PFSK-1 (cell line): ENCODE measurements around the gene ABCC4.

Experiments
- FOXP2 ChIP-seq: optimal IDR thresholded peaks from 2 replicates; pipeline ENCODE3; 2011; ENCODE audit warnings: borderline replicate concordance, control low read depth, inconsistent platforms; ENCODE audit not compliant: insufficient read depth; ENCODE audit errors: extremely low read length, extremely low read depth
- POLR2AphosphoS5 ChIP-seq: IDR thresholded peaks from 2 replicates; pipeline ENCODE4 v1.6.1; 2012; ENCODE audit warnings: low read depth, mild to moderate bottlenecking, control low read depth, low read length, moderate library complexity
- SIN3A ChIP-seq: IDR thresholded peaks from 2 replicates; pipeline ENCODE4 v1.6.1; 2012; ENCODE audit warnings: mild to moderate bottlenecking, low read length, moderate library complexity, borderline replicate concordance; ENCODE audit not compliant: insufficient read depth
- TAF1 ChIP-seq: IDR thresholded peaks from 2 replicates; pipeline ENCODE4 v1.6.1; 2012; ENCODE audit warnings: low read length, control low read depth, borderline replicate concordance; ENCODE audit not compliant: insufficient read depth
- TF ChIP-seq, protein P1 (sequence below), 2 experiments: IDR thresholded peaks; 2 replicates each; pipeline versions ENCODE4 v1.6.1 to v1.8.0; 2011 to 2012; ENCODE audit warnings: low read depth in 2 of 2, low read length in 2 of 2, control low read depth in 1 of 2, inconsistent platforms in 1 of 2, mild to moderate bottlenecking in 1 of 2, moderate library complexity in 1 of 2; ENCODE audit not compliant: insufficient read depth in 1 of 2

The ABCC4 gene

DNA sequence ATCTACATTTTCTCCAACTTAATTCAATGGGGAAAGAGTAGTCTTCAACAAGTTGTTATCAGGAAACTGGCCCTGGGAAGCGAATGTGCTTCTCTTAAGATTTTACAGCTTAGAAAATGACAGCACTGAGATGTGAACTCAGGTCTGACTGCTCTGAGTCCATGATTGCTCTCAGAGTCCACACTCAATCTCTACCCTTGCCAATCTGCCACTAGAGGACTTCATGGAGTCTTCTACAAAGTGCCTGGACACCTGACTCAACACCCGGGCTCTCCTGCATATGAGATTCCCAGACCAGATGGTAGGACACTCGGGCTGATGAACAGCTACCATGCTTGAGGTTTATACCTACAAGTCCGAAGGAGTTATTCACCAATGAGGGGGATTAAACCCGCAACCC, 74.8 kb downstream of the ABCC4 start:
- TF ChIP-seq TAF1 (no peak), SIN3A (no peak), POLR2AphosphoS5 (no peak), FOXP2 (no peak)
- TF ChIP-seq, protein P1, sequence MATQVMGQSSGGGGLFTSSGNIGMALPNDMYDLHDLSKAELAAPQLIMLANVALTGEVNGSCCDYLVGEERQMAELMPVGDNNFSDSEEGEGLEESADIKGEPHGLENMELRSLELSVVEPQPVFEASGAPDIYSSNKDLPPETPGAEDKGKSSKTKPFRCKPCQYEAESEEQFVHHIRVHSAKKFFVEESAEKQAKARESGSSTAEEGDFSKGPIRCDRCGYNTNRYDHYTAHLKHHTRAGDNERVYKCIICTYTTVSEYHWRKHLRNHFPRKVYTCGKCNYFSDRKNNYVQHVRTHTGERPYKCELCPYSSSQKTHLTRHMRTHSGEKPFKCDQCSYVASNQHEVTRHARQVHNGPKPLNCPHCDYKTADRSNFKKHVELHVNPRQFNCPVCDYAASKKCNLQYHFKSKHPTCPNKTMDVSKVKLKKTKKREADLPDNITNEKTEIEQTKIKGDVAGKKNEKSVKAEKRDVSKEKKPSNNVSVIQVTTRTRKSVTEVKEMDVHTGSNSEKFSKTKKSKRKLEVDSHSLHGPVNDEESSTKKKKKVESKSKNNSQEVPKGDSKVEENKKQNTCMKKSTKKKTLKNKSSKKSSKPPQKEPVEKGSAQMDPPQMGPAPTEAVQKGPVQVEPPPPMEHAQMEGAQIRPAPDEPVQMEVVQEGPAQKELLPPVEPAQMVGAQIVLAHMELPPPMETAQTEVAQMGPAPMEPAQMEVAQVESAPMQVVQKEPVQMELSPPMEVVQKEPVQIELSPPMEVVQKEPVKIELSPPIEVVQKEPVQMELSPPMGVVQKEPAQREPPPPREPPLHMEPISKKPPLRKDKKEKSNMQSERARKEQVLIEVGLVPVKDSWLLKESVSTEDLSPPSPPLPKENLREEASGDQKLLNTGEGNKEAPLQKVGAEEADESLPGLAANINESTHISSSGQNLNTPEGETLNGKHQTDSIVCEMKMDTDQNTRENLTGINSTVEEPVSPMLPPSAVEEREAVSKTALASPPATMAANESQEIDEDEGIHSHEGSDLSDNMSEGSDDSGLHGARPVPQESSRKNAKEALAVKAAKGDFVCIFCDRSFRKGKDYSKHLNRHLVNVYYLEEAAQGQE (IDR thresholded peaks at IDR 0.05; ENCODE audit: insufficient read depth in 1 of 2, low read depth in 2 of 2, low read length in 2 of 2) = no peak

DNA sequence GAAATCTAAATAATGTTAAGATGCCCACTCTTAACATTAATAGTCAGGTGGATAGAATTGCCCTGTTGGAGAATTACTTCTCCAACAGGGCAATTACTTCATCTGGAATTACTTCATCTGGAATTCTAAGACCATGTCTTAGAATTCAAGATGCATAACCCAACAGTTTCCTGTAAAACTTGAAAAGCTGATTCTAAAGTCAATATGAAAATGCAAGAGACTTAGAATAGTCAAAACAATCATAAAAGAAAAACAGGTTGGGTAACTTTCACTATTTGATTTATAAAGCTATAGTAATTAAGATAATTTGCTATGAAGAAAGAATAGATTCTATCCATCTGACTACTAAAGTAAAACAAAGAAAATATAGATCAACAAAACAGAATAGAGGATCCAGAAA, 75.2 kb downstream of the ABCC4 start:
- no peak for TF ChIP-seq POLR2AphosphoS5
- TF ChIP-seq TAF1 = no peak
- no peak for TF ChIP-seq SIN3A
- TF ChIP-seq, protein P1 (IDR thresholded peaks at IDR 0.05; ENCODE audit: insufficient read depth in 1 of 2, low read depth in 2 of 2, low read length in 2 of 2) = no peak
- no peak for TF ChIP-seq FOXP2

DNA sequence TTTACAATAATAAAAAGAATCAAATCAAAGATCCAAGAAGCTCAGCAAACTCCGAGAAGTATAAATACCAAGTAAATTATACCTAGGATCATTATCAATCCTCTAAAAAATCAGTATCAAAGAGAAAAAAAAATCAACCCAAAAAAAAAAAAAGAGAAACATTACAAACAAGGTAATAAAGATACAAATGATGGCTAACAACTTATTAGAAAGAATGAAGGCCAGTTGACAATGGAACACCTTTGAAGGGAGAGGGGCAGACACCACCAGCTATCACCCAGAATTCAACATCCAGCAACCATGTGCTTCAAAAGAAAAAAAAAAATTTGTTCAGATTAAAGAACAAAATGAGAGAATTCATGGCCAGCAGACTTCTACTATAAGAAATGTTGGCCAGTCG, 77.2 kb downstream of the ABCC4 start:
- TF ChIP-seq FOXP2 = no peak
- TF ChIP-seq, protein P1 (IDR thresholded peaks at IDR 0.05; ENCODE audit: insufficient read depth in 1 of 2, low read depth in 2 of 2, low read length in 2 of 2) = no peak
- TF ChIP-seq TAF1 = no peak
- TF ChIP-seq POLR2AphosphoS5 = no peak
- no peak for TF ChIP-seq SIN3A

DNA sequence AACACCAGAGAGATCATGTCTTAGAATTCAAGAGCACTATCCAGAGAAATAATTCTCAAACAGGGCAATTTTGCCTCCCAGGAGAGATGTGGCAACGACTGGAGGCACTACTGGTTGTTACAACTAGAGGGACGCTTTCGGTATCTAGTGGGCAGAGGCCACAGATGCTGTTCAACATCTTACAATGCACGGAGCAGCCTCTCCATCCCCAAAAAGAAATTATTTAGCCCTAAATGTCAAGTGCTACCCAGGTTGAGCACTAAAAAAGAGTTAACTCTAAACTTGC, 78.6 kb downstream of the ABCC4 start:
- TF ChIP-seq FOXP2 (no peak), POLR2AphosphoS5 (no peak), SIN3A (no peak), TAF1 (no peak)

DNA sequence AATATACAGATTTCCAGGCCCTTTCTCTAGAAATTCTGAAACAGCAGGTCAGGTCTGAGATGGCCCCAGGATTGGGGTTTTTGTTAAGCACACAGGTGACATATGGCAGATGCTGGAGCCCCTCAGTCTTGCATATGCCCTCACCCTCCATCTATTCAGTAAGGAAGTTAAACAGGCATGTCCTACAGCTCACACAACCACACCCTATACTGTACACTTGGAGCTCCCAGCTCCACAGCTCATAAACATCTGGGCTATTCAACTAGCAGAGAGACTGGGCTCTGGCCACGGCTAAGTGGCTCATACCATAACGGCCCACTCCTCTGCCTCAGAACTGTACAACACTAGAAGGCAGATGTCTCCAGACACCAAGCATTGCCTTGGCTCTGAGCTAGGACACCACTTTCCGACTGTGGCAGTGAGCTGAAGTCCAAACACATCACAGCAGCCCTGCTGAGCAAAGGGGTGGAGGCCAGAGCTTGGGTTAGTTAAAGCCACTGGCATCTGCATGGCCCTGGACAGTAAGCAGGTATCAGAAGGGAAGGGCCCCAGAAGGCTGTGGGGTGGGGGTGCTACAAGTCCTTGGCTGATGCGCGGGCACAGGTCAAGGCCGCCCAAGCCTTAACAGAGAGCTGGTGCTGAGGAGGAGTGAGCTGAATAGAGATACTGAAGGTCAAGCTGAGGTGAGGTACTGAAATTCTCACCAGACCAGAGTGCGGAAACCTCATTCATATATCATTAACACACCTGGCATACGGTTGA, 79.1 kb downstream of the ABCC4 start:
- no peak for TF ChIP-seq FOXP2
- TF ChIP-seq POLR2AphosphoS5 = no peak
- TF ChIP-seq, protein P1 (IDR thresholded peaks at IDR 0.05; ENCODE audit: insufficient read depth in 1 of 2, low read depth in 2 of 2, low read length in 2 of 2) = no peak
- TF ChIP-seq SIN3A = no peak
- TF ChIP-seq TAF1 = no peak
